Smooth muscle cell (in vitro differentiated cells): ENCODE data around the gene RBM12. TPM values are rescaled to one million over a fixed set of nuclear protein-coding genes. Genes with fewer than 3 reads are reported as not detected.
A peak's percentile ranks its signal among the peaks of the same experiment; 100 is the strongest.

Source experiments
- DNase-seq: peaks from one replicate; lab custom pipeline; 2025; ENCODE audit not compliant: unreplicated experiment; lab: John Stamatoyannopoulos, UW
- H2AFZ ChIP-seq: fragments of 200-600 bp; sonication (generic); 2 replicates; pipeline ENCODE4 v1.6.0; 2016; ENCODE audit warnings: antibody characterized with exemption, low read depth, mild to moderate bottlenecking
- H3F3A ChIP-seq: fragments of 200-600 bp; sonication (generic); 2 replicates; pipeline ENCODE4 v1.6.0; 2017; ENCODE audit warnings: antibody characterized with exemption, low read depth
- H3K27ac ChIP-seq: fragments of 200-600 bp; sonication (generic); 2 replicates; pipeline ENCODE4 v1.5.1; 2016; ENCODE audit warnings: low read depth, mild to moderate bottlenecking
- H3K27me3 ChIP-seq: fragments of 200-600 bp; sonication (generic); 2 replicates; pipeline ENCODE4 v1.6.1; 2016; ENCODE audit warnings: low read depth, mild to moderate bottlenecking
- H3K36me3 ChIP-seq: fragments of 200-600 bp; sonication (generic); 2 replicates; pipeline ENCODE4 v1.5.1; 2016; ENCODE audit warnings: low read depth
- H3K4me1 ChIP-seq: fragments of 200-600 bp; sonication (generic); 2 replicates; pipeline ENCODE4 v1.5.1; 2016; ENCODE audit warnings: low read depth
- H3K4me2 ChIP-seq: fragments of 200-600 bp; sonication (generic); 2 replicates; pipeline ENCODE4 v1.6.0; 2016; ENCODE audit warnings: mild to moderate bottlenecking
- H3K4me3 ChIP-seq: fragments of 200-600 bp; sonication (generic); 2 replicates; pipeline ENCODE4 v1.5.1; 2016; ENCODE audit warnings: mild to moderate bottlenecking
- H3K79me2 ChIP-seq: fragments of 200-600 bp; sonication (generic); 2 replicates; pipeline ENCODE4 v1.6.0; 2016; ENCODE audit warnings: low read depth, mild to moderate bottlenecking
- H3K9ac ChIP-seq: fragments of 200-600 bp; sonication (generic); 2 replicates; pipeline ENCODE4 v1.6.0; 2016; ENCODE audit warnings: low read depth
- H3K9me3 ChIP-seq: fragments of 200-600 bp; sonication (generic); replicated peaks from 2 replicates; pipeline ENCODE4 v1.5.1; 2016; ENCODE audit warnings: low read depth
- H4K20me1 ChIP-seq: fragments of 200-600 bp; sonication (generic); 2 replicates; pipeline ENCODE4 v1.6.0; 2016; ENCODE audit warnings: low read depth
- CTCF ChIP-seq: fragments of 200-600 bp; sonication (generic); IDR thresholded peaks from 2 replicates; pipeline ENCODE4 v1.5.1; 2017; ENCODE audit warnings: borderline replicate concordance, mild to moderate bottlenecking, antibody characterized with exemption; ENCODE audit not compliant: insufficient read depth, poor library complexity, severe bottlenecking
- WGBS: methylation state at CpG from one replicate; pipeline ENCODE4 v1.1.7; 2016; ENCODE audit warnings: low lambda C conversion rate; 5-methylcytosine and 5-hydroxymethylcytosine counted together
- polyA plus RNA-seq: library from polyadenylated mRNA; unstranded; fragments of >200 nt; fragmentation: Nextera tagmentation; extraction: Ambion mirVana; gene quantifications from 2 replicates; pipeline ENCODE4 v1.2.1, GENCODE V29; 2016
- total RNA-seq: library from RNA; depleted of rRNA; stranded (reverse); fragments of >200 nt; gene quantifications from 2 replicates; pipeline ENCODE4 v1.2.3, GENCODE V29; 2014

RBM12 gene
- total and polyA plus RNA-seq, 2 experiments from 2014 or later = 14.5 to 44.2 TPM

- H3K4me2 ChIP-seq = peak overlapping the region; percentile 96
- peak overlapping the region; percentile 41 for H2AFZ ChIP-seq
- H4K20me1 ChIP-seq = peaks cover 4% of the 10 kb centered on the region
- TF ChIP-seq CTCF = peak; percentile 39
- H3K9ac ChIP-seq = no peak overlapping the region
- H3K4me3 ChIP-seq = peak overlapping the region; percentile 65
- H3K27ac ChIP-seq = no peak overlapping the region
- DNase-seq = peak; percentile 64
- peaks cover 10% of the 10 kb centered on the region for H3K4me1 ChIP-seq
- 6% methylated on average over 38 of the region's 49 CpGs for WGBS
- H3K9me3 ChIP-seq = no peaks in the 10 kb centered on the region
- no peaks in the 10 kb centered on the region for H3K36me3 ChIP-seq
- H3K27me3 ChIP-seq = no peaks in the 10 kb centered on the region
- peaks cover 18% of the 10 kb centered on the region for H3F3A ChIP-seq
- H3K79me2 ChIP-seq = no peaks in the 10 kb centered on the region
These were observed 45.3 kb downstream of the RBM12 start for GRCh38 chr20:35619196-35620095.

- peak overlapping the region; percentile 0 for H3K27ac ChIP-seq
- no peaks in the 10 kb centered on the region for H3K36me3 ChIP-seq
- no peak for TF ChIP-seq CTCF
- H3K4me3 ChIP-seq = peak overlapping the region; percentile 65
- peaks cover 10% of the 10 kb centered on the region for H3K4me1 ChIP-seq
- H3K79me2 ChIP-seq = no peaks in the 10 kb centered on the region
- H3K27me3 ChIP-seq = no peaks in the 10 kb centered on the region
- H4K20me1 ChIP-seq = peaks cover 4% of the 10 kb centered on the region
- WGBS = 25% methylated on average over 32 of the region's 35 CpGs
- peak overlapping the region; percentile 96 for H3K4me2 ChIP-seq
- H2AFZ ChIP-seq = no peak overlapping the region
- DNase-seq = no peak
- no peak overlapping the region for H3K9ac ChIP-seq
- H3K9me3 ChIP-seq = no peaks in the 10 kb centered on the region
- peaks cover 18% of the 10 kb centered on the region for H3F3A ChIP-seq
These were observed 46.2 kb downstream of the RBM12 start for GRCh38 chr20:35618263-35619131.

GRCh38 chr20:35617397-35618262, 47.1 kb downstream of the RBM12 start:
- H3K4me1 ChIP-seq = peaks cover 10% of the 10 kb centered on the region
- no peak for TF ChIP-seq CTCF
- H3K4me2 ChIP-seq = peak overlapping the region; percentile 96
- peaks cover 18% of the 10 kb centered on the region for H3F3A ChIP-seq
- H3K9me3 ChIP-seq = no peaks in the 10 kb centered on the region
- H4K20me1 ChIP-seq = peaks cover 4% of the 10 kb centered on the region
- H3K36me3 ChIP-seq = no peaks in the 10 kb centered on the region
- WGBS = 31% methylated on average over 20 of the region's 22 CpGs
- H3K4me3 ChIP-seq = peak overlapping the region; percentile 65
- H3K9ac ChIP-seq = peak overlapping the region; percentile 4
- no peak overlapping the region for H2AFZ ChIP-seq
- H3K27me3 ChIP-seq = no peaks in the 10 kb centered on the region
- DNase-seq = no peak
- peak overlapping the region; percentile 77 for H3K27ac ChIP-seq
- H3K79me2 ChIP-seq = no peaks in the 10 kb centered on the region
